SK-MEL-5 (cell line): ENCODE measurements around the gene TBC1D17. TPM values are rescaled to one million over a fixed set of nuclear protein-coding genes. Genes with fewer than 3 reads are reported as not detected.

Experiments
- small RNA-seq, 2 experiments: library from RNA; depleted of rRNA; stranded (forward); fragments of <200 nt; gene quantifications; one replicate each; pipeline ENCODE3, GENCODE V24; 2014
- total RNA-seq: library from RNA; depleted of rRNA; stranded (reverse); fragments of >200 nt; shearing (Covaris generic); gene quantifications from 2 replicates; pipeline ENCODE4 v1.2.3, GENCODE V29; 2014; rRNA removed

Gene TBC1D17
- total RNA-seq, 1 experiment from 2014 or later, result 3.5 TPM

Small RNA genes within 50 kb of the gene (small RNA-seq; reads per million reads assigned to genes)
- 0 to 0.02 reads per million in 2 experiments for gene MIR4749

Other genes with a start within 250 kb of the TBC1D17 start
- 4.1 and 4.4 TPM in 2 replicates for gene RRAS, start 237.6 kb upstream of the TBC1D17 start, total RNA-seq
- 6.2 and 8.2 TPM in 2 replicates for gene SCAF1, start 235.5 kb upstream of the TBC1D17 start, total RNA-seq
- gene IRF3, start 211.8 kb upstream of the TBC1D17 start, total RNA-seq, result 23.3 and 27.6 TPM in 2 replicates
- 3.1 and 5.3 TPM in 2 replicates for gene BCL2L12, start 211.8 kb upstream of the TBC1D17 start, total RNA-seq
- 204 and 211 TPM in 2 replicates for gene PRMT1, start 200.4 kb upstream of the TBC1D17 start, total RNA-seq
- 0.59 and 0.61 TPM in 2 replicates for gene ADM5, start 188.1 kb upstream of the TBC1D17 start, total RNA-seq
- gene CPT1C, start 186.6 kb upstream of the TBC1D17 start, total RNA-seq, result 2.5 and 3.8 TPM in 2 replicates
- not detected in 2 replicates for gene TSKS, start 114.4 kb upstream of the TBC1D17 start, total RNA-seq
- 23.1 and 29.0 TPM in 2 replicates for gene AP2A1, start 110.7 kb upstream of the TBC1D17 start, total RNA-seq
- gene FUZ, start 64.4 kb upstream of the TBC1D17 start, total RNA-seq, result 29.2 and 31.0 TPM in 2 replicates
- 7.8 and 8.2 TPM in 2 replicates for gene MED25, start 59.4 kb upstream of the TBC1D17 start, total RNA-seq
- gene PTOV1, start 26.5 kb upstream of the TBC1D17 start, total RNA-seq, result 45.9 and 58.8 TPM in 2 replicates
- gene PNKP, start 10.1 kb upstream of the TBC1D17 start, total RNA-seq, result 33.8 and 35.9 TPM in 2 replicates
- gene AKT1S1, start 347 bp upstream of the TBC1D17 start, total RNA-seq, result 6.2 and 6.4 TPM in 2 replicates
- 0.13 TPM in 1 of 2 replicates, not detected in the other for gene IL4I1, start 19.2 kb downstream of the TBC1D17 start, total RNA-seq
- gene ATF5, start 51.5 kb downstream of the TBC1D17 start, total RNA-seq, result 4.0 and 4.7 TPM in 2 replicates
- 39.6 and 39.9 TPM in 2 replicates for gene NUP62, start 51.8 kb downstream of the TBC1D17 start, total RNA-seq
- gene SIGLEC11, start 83.5 kb downstream of the TBC1D17 start, total RNA-seq, result not detected in 2 replicates
- 27.3 and 28.7 TPM in 2 replicates for gene VRK3, start 147.7 kb downstream of the TBC1D17 start, total RNA-seq
- gene ZNF473, start 148.3 kb downstream of the TBC1D17 start, total RNA-seq, result 11.1 and 14.5 TPM in 2 replicates